Measurements from ENCODE around the gene ADGRL2. TPM values are rescaled to one million over a fixed set of nuclear protein-coding genes. Genes with fewer than 3 reads are reported as not detected.

The ADGRL2 gene
- total and polyA plus RNA-seq, 10 donors, result 5.4 to 115 (median 60.7) TPM

- TF ChIP-seq POLR2A (IDR thresholded peaks at IDR 0.05) (no peak), CTCF (IDR thresholded peaks at IDR 0.05 in 8 of 11, conservative IDR thresholded peaks at IDR 0.05 in 3 of 11) (no peak), POLR2AphosphoS5 (IDR thresholded peaks at IDR 0.05) (no peak)
- Histone ChIP-seq H3K27me3 (replicated peaks in 1 of 7) (no peaks in the 10 kb centered on the region), H3K36me3 (no peaks in the 10 kb centered on the region), H3K9me3 (no peaks in the 10 kb centered on the region), H3K27ac (no peak overlapping the region), H3K4me3 (no peak overlapping the region), H3K4me1 (no peaks in the 10 kb centered on the region)
- intact Hi-C loops (cut with DNase I; ENCODE audit: low total_unique reads), result no loop called here
- no peak for DNase-seq
These were observed 149.3 kb downstream of the ADGRL2 start for GRCh38 chr1:81950037-81950436.

GRCh38 chr1:81950591-81951244 lies 150.0 kb downstream of the ADGRL2 start:
- Histone ChIP-seq H3K4me3 (no peak overlapping the region), H3K4me1 (no peaks in the 10 kb centered on the region), H3K27ac (no peak overlapping the region), H3K36me3 (no peaks in the 10 kb centered on the region), H3K9me3 (no peaks in the 10 kb centered on the region), H3K27me3 (replicated peaks in 1 of 7) (no peaks in the 10 kb centered on the region)
- WGBS, 5 donors, result 80 to 91% (median 87%) methylated on average over 3 of the region's 3 CpGs
- no peak for DNase-seq
- intact Hi-C loops (cut with DNase I; ENCODE audit: low total_unique reads), result no loop called here
- no peak for TF ChIP-seq CTCF (IDR thresholded peaks at IDR 0.05 in 8 of 11, conservative IDR thresholded peaks at IDR 0.05 in 3 of 11)
- TF ChIP-seq POLR2A (IDR thresholded peaks at IDR 0.05), result no peak
- no peak for TF ChIP-seq POLR2AphosphoS5 (IDR thresholded peaks at IDR 0.05)

GRCh38 chr1:81954534-81955020 lies 153.8 kb downstream of the ADGRL2 start:
- no peaks in the 10 kb centered on the region for H3K27me3 ChIP-seq (replicated peaks in 1 of 7)
- intact Hi-C loops (cut with DNase I; ENCODE audit: low total_unique reads), result no loop called here
- TF ChIP-seq POLR2AphosphoS5 (IDR thresholded peaks at IDR 0.05) (no peak), POLR2A (IDR thresholded peaks at IDR 0.05) (no peak), CTCF (IDR thresholded peaks at IDR 0.05 in 8 of 11, conservative IDR thresholded peaks at IDR 0.05 in 3 of 11) (no peak)
- H3K4me1 ChIP-seq, result no peaks in the 10 kb centered on the region
- no peak overlapping the region for H3K4me3 ChIP-seq
- 68 to 84% (median 78%) methylated on average over 8 of the region's 8 CpGs for WGBS, 5 donors
- DNase-seq, result no peak
- no peak overlapping the region for H3K27ac ChIP-seq
- peaks cover 0 to 8% (median 0%) of the 10 kb centered on the region in 6 donors for H3K36me3 ChIP-seq
- peaks cover 0 to 17% (median 10%) of the 10 kb centered on the region in 8 donors for H3K9me3 ChIP-seq

- intact Hi-C loops (cut with DNase I; ENCODE audit: low total_unique reads), result no loop called here
These were observed 167.2 kb downstream of the ADGRL2 start for GRCh38 chr1:81967951-81968350.

More at GRCh38 chr1:81967951-81968350, 167.2 kb downstream of the ADGRL2 start:
- TF ChIP-seq CTCF (IDR thresholded peaks at IDR 0.05 in 8 of 11, conservative IDR thresholded peaks at IDR 0.05 in 3 of 11), result no peak
- no peak for TF ChIP-seq POLR2AphosphoS5 (IDR thresholded peaks at IDR 0.05)
- no peak for TF ChIP-seq POLR2A (IDR thresholded peaks at IDR 0.05)
- Histone ChIP-seq H3K27ac (no peak overlapping the region), H3K4me3 (no peak overlapping the region), H3K4me1 (no peaks in the 10 kb centered on the region), H3K36me3 (peaks cover 0 to 18% (median 0%) of the 10 kb centered on the region in 6 donors), H3K27me3 (replicated peaks in 1 of 7) (no peaks in the 10 kb centered on the region), H3K9me3 (no peaks in the 10 kb centered on the region)
- no peak for DNase-seq
- WGBS, 5 donors, result 84 to 93% (median 88%) methylated on average over 3 of the region's 3 CpGs
